Keratinocyte (primary cell): ENCODE data around the gene TMC8. TPM values are rescaled to one million over a fixed set of nuclear protein-coding genes. Genes with fewer than 3 reads are reported as not detected.
A peak's percentile ranks its signal among the peaks of the same experiment; 100 is the strongest.

Experiments
- DNase-seq: peaks from one replicate; pipeline ENCODE4 v3.0.0-alpha.2; 2011; ENCODE audit warnings: low read depth, missing footprints, low spot score
- FAIRE-seq: peaks from 2 replicates; lab custom pipeline; 2011; peaks lifted over from hg19 to GRCh38; lab: Jason Lieb, UNC
- H2AFZ ChIP-seq: 2 replicates; pipeline ENCODE4 v1.6.0; 2012; ENCODE audit warnings: low read length, control low read depth, inconsistent platforms; ENCODE audit not compliant: control insufficient read depth
- H3K27ac ChIP-seq: 2 replicates; pipeline ENCODE4 v1.5.1; 2011; ENCODE audit warnings: low read length; ENCODE audit not compliant: control insufficient read depth, insufficient read depth
- H3K27me3 ChIP-seq: 3 replicates; pipeline ENCODE4 v1.6.0; 2011; ENCODE audit warnings: low read length; ENCODE audit not compliant: control insufficient read depth, insufficient read depth; ENCODE audit errors: extremely low read depth
- H3K36me3 ChIP-seq, 2 experiments: 2 replicates in 1 of 2; 3 replicates in 1 of 2; pipeline ENCODE4 v1.5.1; 2011; ENCODE audit warnings: low read length in 2 of 2, mild to moderate bottlenecking in 1 of 2; ENCODE audit not compliant: control insufficient read depth in 2 of 2, insufficient read depth in 2 of 2; ENCODE audit errors: extremely low read depth in 1 of 2
- H3K4me1 ChIP-seq: 3 replicates; pipeline ENCODE4 v1.5.1; 2011; ENCODE audit warnings: low read length; ENCODE audit not compliant: control insufficient read depth, insufficient read depth; ENCODE audit errors: extremely low read depth
- H3K4me2 ChIP-seq: 3 replicates; pipeline ENCODE4 v1.6.0; 2011; ENCODE audit warnings: low read depth, low read length; ENCODE audit not compliant: control insufficient read depth, insufficient read depth; ENCODE audit errors: extremely low read depth
- H3K4me3 ChIP-seq, 3 experiments: fragments of 200-600 bp in 1 of 3; sonication (generic) in 1 of 3; 2 replicates in 2 of 3; 3 replicates in 1 of 3; pipeline ENCODE4 v1.5.1; 2011 to 2016; ENCODE audit warnings: low read length in 3 of 3, mild to moderate bottlenecking in 3 of 3, control low read depth in 2 of 3, inconsistent platforms in 1 of 3, low read depth in 1 of 3, mixed read lengths in 1 of 3, mixed run types in 1 of 3, moderate library complexity in 1 of 3; ENCODE audit not compliant: control insufficient read depth in 2 of 3, insufficient read depth in 2 of 3; ENCODE audit errors: extremely low read depth in 1 of 3
- H3K79me2 ChIP-seq: 2 replicates; pipeline ENCODE4 v1.6.0; 2012; ENCODE audit warnings: low read length; ENCODE audit not compliant: control insufficient read depth, insufficient read depth
- H3K9ac ChIP-seq: 3 replicates; pipeline ENCODE4 v1.6.0; 2011; ENCODE audit warnings: low read length; ENCODE audit not compliant: control insufficient read depth, insufficient read depth; ENCODE audit errors: extremely low read depth
- H3K9me1 ChIP-seq: 3 replicates; pipeline ENCODE4 v1.6.0; 2011; ENCODE audit warnings: low read length; ENCODE audit not compliant: control insufficient read depth, insufficient read depth; ENCODE audit errors: extremely low read depth
- H3K9me3 ChIP-seq: 2 replicates; pipeline ENCODE4 v1.5.1; 2012; ENCODE audit warnings: low read depth, low read length; ENCODE audit not compliant: control insufficient read depth
- H4K20me1 ChIP-seq: 3 replicates; pipeline ENCODE4 v1.6.0; 2011; ENCODE audit warnings: low read length; ENCODE audit not compliant: control insufficient read depth, insufficient read depth; ENCODE audit errors: extremely low read depth
- EZH2 ChIP-seq: IDR thresholded peaks from one replicate; pipeline ENCODE4 v1.6.1; 2012; ENCODE audit warnings: inconsistent platforms, mild to moderate bottlenecking, low read length, moderate library complexity
- dilution Hi-C: fragments of 300-500 bp; cut with MboI; formaldehyde crosslinking; loops from one replicate; pipeline ENCODE4 v1.7.0; 2020; ENCODE audit warnings: low sequenced_read_pairs; ENCODE audit not compliant: extremely low pct_ligation_motif_present
- polyA plus RNA-seq, 5 experiments: library from polyadenylated mRNA; depleted of rRNA in 3 of 5; stranded (reverse) in 3 of 5; stranded (forward) in 1 of 5; unstranded in 1 of 5; fragments of >200 nt; gene quantifications; 1 replicate in 1 of 5; 2 replicates in 3 of 5; 3 replicates in 1 of 5; pipeline versions ENCODE4 v1.2.1 to v1.2.3, GENCODE V29; 2011 to 2012; ENCODE audit warnings: missing spikeins in 2 of 5, low read depth in 1 of 5, low replicate concordance in 1 of 5
- TF ChIP-seq, protein P1 (sequence below), 3 experiments: IDR thresholded peaks in 1 of 3; conservative IDR thresholded peaks in 1 of 3; optimal IDR thresholded peaks in 1 of 3; 2 replicates in 2 of 3; 3 replicates in 1 of 3; pipeline versions ENCODE3 to v1.5.1; 2011; ENCODE audit warnings: low read length in 3 of 3, mild to moderate bottlenecking in 3 of 3, moderate library complexity in 2 of 3, control low read depth in 1 of 3, inconsistent platforms in 1 of 3; ENCODE audit not compliant: insufficient read depth in 2 of 3; ENCODE audit errors: extremely low read depth in 1 of 3

Gene TMC8
- polyA plus RNA-seq, 1 donor (not counting 4 experiments of a cell fraction or from before 2014, with no cell fraction given), result 0.14 TPM

GRCh38 chr17:78125976-78126894, 4.3 kb upstream of the TMC8 start:
- dilution Hi-C loops, result no loop called here
- Histone ChIP-seq H3K4me1 (peaks cover 6% of the 10 kb centered on the region), H2AFZ (no peak overlapping the region), H3K36me3 (peaks cover 6 to 16% of the 10 kb centered on the region in 2 experiments), H3K9me1 (no peaks in the 10 kb centered on the region), H3K4me3 (no peak overlapping the region), H3K4me2 (no peak overlapping the region), H3K9me3 (no peaks in the 10 kb centered on the region), H3K9ac (no peak overlapping the region), H3K27ac (no peak overlapping the region), H4K20me1 (no peaks in the 10 kb centered on the region), H3K79me2 (peaks cover 4% of the 10 kb centered on the region), H3K27me3 (peaks cover 9% of the 10 kb centered on the region)
- FAIRE-seq (no peak), DNase-seq (no peak)
- no peak for TF ChIP-seq EZH2
- TF ChIP-seq, protein P1, sequence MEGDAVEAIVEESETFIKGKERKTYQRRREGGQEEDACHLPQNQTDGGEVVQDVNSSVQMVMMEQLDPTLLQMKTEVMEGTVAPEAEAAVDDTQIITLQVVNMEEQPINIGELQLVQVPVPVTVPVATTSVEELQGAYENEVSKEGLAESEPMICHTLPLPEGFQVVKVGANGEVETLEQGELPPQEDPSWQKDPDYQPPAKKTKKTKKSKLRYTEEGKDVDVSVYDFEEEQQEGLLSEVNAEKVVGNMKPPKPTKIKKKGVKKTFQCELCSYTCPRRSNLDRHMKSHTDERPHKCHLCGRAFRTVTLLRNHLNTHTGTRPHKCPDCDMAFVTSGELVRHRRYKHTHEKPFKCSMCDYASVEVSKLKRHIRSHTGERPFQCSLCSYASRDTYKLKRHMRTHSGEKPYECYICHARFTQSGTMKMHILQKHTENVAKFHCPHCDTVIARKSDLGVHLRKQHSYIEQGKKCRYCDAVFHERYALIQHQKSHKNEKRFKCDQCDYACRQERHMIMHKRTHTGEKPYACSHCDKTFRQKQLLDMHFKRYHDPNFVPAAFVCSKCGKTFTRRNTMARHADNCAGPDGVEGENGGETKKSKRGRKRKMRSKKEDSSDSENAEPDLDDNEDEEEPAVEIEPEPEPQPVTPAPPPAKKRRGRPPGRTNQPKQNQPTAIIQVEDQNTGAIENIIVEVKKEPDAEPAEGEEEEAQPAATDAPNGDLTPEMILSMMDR (optimal IDR thresholded peaks at IDR 0.05 in 1 of 3, IDR thresholded peaks at IDR 0.05 in 1 of 3, conservative IDR thresholded peaks at IDR 0.05 in 1 of 3; ENCODE audit: extremely low read depth in 1 of 3, insufficient read depth in 2 of 3, low read length in 3 of 3), result no peak

DNA sequence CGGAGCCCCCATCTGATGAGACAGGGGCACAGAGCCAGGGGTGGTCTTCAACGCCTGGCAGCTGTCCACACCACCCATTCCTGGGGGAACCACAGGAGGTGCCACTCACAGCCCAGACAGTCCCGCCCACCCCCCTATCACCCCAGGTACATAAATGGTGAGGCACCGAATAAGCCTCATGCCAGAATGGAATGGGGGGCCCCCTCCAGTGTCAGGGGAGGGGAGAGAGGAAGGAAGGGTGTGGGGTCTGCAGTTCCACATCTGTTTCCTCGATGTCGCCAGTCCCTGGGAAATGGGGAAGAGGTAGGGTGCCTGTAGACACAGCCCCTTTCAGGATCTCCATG, 3.7 kb upstream of the TMC8 start:
- DNase-seq, result no peak
- Histone ChIP-seq H3K9me3 (no peaks in the 10 kb centered on the region), H3K4me3 (peak overlapping the region; percentile 75 to 91 (median 83)), H3K4me2 (peak overlapping the region; percentile 85), H2AFZ (no peak overlapping the region), H3K4me1 (peaks cover 7% of the 10 kb centered on the region), H3K36me3 (peaks cover 6 to 16% of the 10 kb centered on the region in 2 experiments), H3K9me1 (no peaks in the 10 kb centered on the region), H3K9ac (peak overlapping the region; percentile 84), H4K20me1 (no peaks in the 10 kb centered on the region), H3K27ac (no peak overlapping the region), H3K27me3 (peaks cover 10% of the 10 kb centered on the region), H3K79me2 (peaks cover 4% of the 10 kb centered on the region)
- TF ChIP-seq, protein P1 (optimal IDR thresholded peaks at IDR 0.05 in 1 of 3, IDR thresholded peaks at IDR 0.05 in 1 of 3, conservative IDR thresholded peaks at IDR 0.05 in 1 of 3; ENCODE audit: extremely low read depth in 1 of 3, insufficient read depth in 2 of 3, low read length in 3 of 3), result no peak
- no peak for TF ChIP-seq EZH2
- FAIRE-seq, result no peak
- dilution Hi-C loops, result no loop called here
